ENCODE results near the gene CAPG.

Gene CAPG

DNA sequence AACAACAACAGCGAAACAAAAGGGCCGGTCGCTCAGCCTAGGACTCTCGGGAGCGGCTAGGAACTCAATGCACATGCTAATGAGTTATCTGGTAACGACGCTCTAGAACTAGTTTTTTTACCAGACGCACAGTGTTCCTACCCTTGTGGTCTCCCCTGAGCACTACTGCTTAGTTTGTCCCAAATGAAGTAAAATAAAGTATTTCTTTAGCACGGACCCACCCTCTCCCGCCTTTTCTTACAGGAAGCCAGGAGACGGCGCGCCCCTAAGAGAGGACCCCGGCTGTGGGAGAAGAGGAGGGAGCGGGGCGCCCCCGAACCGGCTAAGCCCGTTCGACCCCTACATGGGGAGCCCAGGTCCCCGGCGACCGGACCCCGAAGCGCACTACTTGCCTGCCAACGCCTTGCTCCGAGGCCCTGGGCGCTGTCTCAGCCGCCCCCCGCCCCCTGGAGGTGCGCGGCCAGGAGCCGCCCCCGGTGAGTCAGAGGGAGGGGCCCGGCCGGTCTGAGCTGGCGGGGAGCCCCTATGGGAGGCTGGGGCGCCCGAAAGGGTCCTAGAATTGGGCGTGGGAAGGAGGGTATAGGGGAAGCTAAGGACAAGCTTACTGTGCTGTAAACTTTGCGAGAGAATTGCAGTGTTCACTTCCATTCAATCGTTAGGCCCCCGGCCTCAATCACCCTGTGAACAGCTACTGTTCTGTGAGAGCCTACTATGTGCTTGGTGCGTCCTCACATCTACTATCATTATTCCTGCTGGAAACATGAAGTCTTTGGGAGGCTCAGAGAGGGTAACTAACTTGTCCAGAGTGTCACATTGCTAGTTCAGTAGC lies 3.6 kb upstream of the CAPG start:
- TF ChIP-seq, protein P1, sequence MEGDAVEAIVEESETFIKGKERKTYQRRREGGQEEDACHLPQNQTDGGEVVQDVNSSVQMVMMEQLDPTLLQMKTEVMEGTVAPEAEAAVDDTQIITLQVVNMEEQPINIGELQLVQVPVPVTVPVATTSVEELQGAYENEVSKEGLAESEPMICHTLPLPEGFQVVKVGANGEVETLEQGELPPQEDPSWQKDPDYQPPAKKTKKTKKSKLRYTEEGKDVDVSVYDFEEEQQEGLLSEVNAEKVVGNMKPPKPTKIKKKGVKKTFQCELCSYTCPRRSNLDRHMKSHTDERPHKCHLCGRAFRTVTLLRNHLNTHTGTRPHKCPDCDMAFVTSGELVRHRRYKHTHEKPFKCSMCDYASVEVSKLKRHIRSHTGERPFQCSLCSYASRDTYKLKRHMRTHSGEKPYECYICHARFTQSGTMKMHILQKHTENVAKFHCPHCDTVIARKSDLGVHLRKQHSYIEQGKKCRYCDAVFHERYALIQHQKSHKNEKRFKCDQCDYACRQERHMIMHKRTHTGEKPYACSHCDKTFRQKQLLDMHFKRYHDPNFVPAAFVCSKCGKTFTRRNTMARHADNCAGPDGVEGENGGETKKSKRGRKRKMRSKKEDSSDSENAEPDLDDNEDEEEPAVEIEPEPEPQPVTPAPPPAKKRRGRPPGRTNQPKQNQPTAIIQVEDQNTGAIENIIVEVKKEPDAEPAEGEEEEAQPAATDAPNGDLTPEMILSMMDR (IDR thresholded peaks at IDR 0.05; ENCODE audit: extremely low read depth, insufficient read depth, missing control alignments): no peak
- DNase-seq (ENCODE audit: low spot score): no peak
- in situ Hi-C loops (cut with MboI; ENCODE audit: low pct_unique_long_range_greater_than_20kb, low sequenced_read_pairs, unreplicated experiment): no loop called here

DNA sequence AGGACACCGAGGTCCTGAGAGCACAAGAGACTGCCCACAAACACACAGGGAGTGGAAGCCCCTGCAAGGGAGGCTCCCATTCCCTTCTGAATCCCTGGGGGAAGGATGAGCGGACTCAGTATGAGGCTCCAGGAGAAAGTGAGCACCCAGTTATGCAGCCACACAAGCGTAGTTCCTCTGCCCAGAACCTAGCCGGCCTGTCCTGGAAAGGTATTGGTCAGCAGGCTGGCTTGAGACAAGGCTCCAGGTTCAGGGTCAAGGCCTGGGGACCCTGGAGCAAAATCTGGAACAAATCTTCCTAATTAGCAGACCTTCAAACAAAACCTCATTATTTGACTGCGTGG lies 1.2 kb upstream of the CAPG start:
- in situ Hi-C loops (cut with MboI; ENCODE audit: low pct_unique_long_range_greater_than_20kb, low sequenced_read_pairs, unreplicated experiment): no loop called here
- TF ChIP-seq, protein P1 (IDR thresholded peaks at IDR 0.05; ENCODE audit: extremely low read depth, insufficient read depth, missing control alignments): no peak
- DNase-seq (ENCODE audit: low spot score): no peak

DNA sequence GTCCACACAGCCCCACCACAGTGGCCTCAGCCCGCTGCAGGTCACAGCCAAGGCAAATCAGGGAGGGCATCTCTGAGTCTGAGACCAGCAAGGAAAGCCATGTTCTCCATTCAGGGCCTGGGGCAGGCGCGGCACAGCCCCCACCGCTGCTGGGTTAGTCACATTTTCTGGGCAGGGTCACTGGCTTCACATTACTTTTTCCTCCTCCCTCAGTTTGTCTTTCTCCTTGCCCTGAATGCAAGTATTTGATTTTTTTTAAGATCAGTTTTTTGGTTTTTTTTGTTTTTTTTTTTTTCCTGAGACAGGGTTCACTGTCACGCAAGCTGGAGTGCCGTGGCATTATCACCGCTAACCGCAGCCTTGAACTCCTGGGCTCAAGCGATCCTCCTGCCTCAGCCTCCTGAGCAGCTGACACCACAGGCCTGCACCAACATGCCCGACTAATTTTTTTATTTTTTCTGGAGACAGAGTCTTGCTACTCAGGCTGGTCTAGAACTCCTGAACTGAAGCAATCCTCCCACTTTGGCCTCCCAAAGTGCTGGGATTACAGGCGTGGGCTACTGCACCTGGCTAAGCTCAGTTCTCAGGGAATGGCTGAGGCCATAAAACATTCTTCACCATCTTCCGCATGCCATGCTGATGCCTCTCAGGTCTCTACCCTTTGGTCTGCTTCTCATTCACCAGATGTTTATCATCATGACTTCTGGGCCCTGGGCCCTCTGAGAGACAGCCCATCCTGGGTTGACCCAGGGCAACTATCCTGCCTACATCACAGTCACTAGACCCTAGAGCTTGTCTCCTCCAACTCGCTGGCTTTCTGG lies 628 bp upstream of the CAPG start:
- in situ Hi-C loops (cut with MboI; ENCODE audit: low pct_unique_long_range_greater_than_20kb, low sequenced_read_pairs, unreplicated experiment): no loop called here
- no peak for DNase-seq (ENCODE audit: low spot score)

DNA sequence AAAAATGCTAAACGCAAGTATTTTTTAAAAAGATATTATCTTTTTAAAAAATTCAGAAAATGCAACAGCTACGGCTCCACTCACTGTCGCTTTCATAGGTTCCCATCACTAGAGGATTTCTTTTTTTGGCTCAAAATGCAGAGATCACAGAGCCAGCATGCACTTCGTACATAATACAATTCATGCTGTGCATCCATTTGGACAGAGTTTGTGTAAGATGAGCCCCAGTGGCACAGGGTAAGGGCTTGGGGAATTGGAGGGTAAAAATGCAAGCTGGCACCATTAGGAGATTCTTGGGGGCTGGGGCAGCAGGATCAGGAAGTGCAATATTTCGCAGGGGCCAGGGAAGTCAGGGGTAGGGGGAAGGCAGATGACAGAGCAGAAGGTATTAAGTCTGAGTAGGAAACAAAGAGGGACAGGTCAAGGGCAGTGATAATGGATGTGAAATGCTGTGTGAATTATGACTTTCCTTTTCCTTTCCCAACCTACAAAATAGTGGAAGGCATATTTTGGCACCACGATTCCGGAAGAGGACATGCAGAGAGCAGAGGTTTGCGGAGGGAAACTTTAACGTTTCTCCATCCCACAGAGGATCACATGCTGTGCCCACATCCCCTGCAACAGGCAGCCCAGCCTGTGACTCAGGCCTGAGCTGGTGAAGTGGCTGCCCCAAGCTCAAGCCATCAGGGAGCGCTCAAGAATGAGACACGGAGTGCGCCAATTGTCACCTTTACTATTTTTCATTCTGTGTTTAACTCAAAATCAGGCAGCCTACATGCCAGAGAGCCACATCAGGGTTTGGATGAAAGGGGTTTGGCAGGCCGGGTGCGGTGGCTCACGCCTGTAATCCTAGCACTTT lies 4.7 kb downstream of the CAPG start:
- in situ Hi-C loops (cut with MboI; ENCODE audit: low pct_unique_long_range_greater_than_20kb, low sequenced_read_pairs, unreplicated experiment): no loop called here
- TF ChIP-seq, protein P1 (IDR thresholded peaks at IDR 0.05; ENCODE audit: extremely low read depth, insufficient read depth, missing control alignments): no peak
- DNase-seq (ENCODE audit: low spot score): no peak

More for the DNA sequence above, 628 bp upstream of the CAPG start:
- TF ChIP-seq, protein P1 (IDR thresholded peaks at IDR 0.05; ENCODE audit: extremely low read depth, insufficient read depth, missing control alignments): no peak

DNA sequence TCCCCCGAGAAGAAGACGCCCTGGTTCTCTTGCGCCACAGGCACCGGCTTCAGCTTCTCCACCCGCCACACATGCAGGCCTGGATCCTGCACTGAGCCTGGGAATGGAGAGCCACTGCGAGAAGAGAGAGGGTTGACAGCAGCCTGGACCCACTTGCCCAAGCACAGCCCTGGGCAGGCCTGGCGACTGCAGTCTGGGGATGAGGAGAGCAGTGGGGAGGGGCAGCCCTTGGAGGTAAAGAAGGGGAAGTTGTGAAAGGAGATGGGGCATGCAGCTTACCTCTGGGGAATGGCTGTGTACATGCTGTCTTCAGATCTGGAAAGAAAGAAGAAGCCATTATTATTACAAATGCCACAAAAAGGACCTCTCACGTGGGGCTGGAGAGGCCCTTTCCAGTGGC lies 8.3 kb downstream of the CAPG start:
- DNase-seq (ENCODE audit: low spot score): peak; percentile 2
- TF ChIP-seq, protein P1 (IDR thresholded peaks at IDR 0.05; ENCODE audit: extremely low read depth, insufficient read depth, missing control alignments): no peak
- in situ Hi-C loops (cut with MboI; ENCODE audit: low pct_unique_long_range_greater_than_20kb, low sequenced_read_pairs, unreplicated experiment): no loop called here

DNA sequence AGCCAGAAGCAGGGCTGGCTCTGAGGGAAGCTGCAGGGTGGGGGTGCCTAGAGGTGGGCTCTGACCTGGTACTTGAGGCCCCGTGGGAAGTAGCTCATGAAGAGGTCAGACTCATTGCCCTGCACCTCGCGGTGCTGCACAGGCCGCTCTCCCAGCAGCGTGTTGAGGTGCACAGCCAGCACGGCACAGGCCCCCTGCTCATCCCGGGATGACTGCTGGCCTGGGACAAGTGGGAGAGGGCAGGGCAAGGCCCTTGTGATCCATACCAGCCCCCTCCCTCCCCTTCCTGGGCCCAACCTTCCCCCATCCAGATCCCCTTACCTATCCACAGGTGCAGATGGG lies 8.7 kb downstream of the CAPG start:
- TF ChIP-seq, protein P1 (IDR thresholded peaks at IDR 0.05; ENCODE audit: extremely low read depth, insufficient read depth, missing control alignments): no peak
- no peak for DNase-seq (ENCODE audit: low spot score)
- in situ Hi-C loops (cut with MboI; ENCODE audit: low pct_unique_long_range_greater_than_20kb, low sequenced_read_pairs, unreplicated experiment): no loop called here
